Measurements from ENCODE around the gene SYNGAP1.
A peak's percentile ranks its signal among the peaks of the same experiment; 100 is the strongest.

The SYNGAP1 gene

GRCh38 chr6:33410711-33411631 is 8.9 kb upstream of the SYNGAP1 start, which contains the start of gene PHF1:
TSS of gene PHF1 (plus strand) at chr6:33411014. CDS start at chr6:33412264, 1,250 bp downstream.
- peak within 1 kb of the TSS; percentile 70 for H2AFZ ChIP-seq (ENCODE audit: insufficient read depth, low read length, poor library complexity)
- H3K4me2 ChIP-seq (ENCODE audit: low read length) = peak within 1 kb of the TSS; percentile 95
- no peak within 1 kb of the TSS for H2AK5ac ChIP-seq (ENCODE audit: low read length)
- peak within 1 kb of the TSS; percentile 30 for H2BK12ac ChIP-seq (ENCODE audit: low read length)
- DNase-seq = peak in 1 of 2 donors; percentile 58
- peak within 1 kb of the TSS; percentile 67 for H4K12ac ChIP-seq (ENCODE audit: low read depth, low read length)
- H3K9me3 ChIP-seq (ENCODE audit: insufficient read depth, low read depth, low read length) = no peaks in the 10 kb centered on the region
- peak within 1 kb of the TSS; percentile 96 for H3K14ac ChIP-seq (ENCODE audit: low read length)
- H3K4me1 ChIP-seq (ENCODE audit: control insufficient read depth in 1 of 2, insufficient read depth in 2 of 2, low read length in 2 of 2) = peaks cover 5 to 9% of the 10 kb centered on the region in 2 experiments
- H3K79me1 ChIP-seq (ENCODE audit: low read length) = peaks cover 10% of the 10 kb centered on the region
- peak within 1 kb of the TSS; percentile 86 for H4K91ac ChIP-seq (ENCODE audit: low read depth, low read length)
- H3K36me3 ChIP-seq (ENCODE audit: control insufficient read depth in 1 of 2, insufficient read depth in 2 of 2, low read length in 2 of 2) = peaks cover 50 to 51% of the 10 kb centered on the region in 2 experiments
- H3K4me3 ChIP-seq (ENCODE audit: low read depth, low read length) = peak within 1 kb of the TSS; percentile 87
- no peaks in the 10 kb centered on the region for H3K27me3 ChIP-seq (ENCODE audit: insufficient read depth, low read length)
- peak within 1 kb of the TSS; percentile 72 for H4K8ac ChIP-seq (ENCODE audit: low read depth, low read length)
- H3K79me2 ChIP-seq (ENCODE audit: control insufficient read depth, insufficient read depth, low read length, poor library complexity) = peaks cover 6% of the 10 kb centered on the region
- H3K18ac ChIP-seq (ENCODE audit: low read length) = peak within 1 kb of the TSS; percentile 96
- H2BK120ac ChIP-seq (ENCODE audit: insufficient read depth, low read length, poor library complexity) = peak within 1 kb of the TSS; percentile 88
- H2BK5ac ChIP-seq (ENCODE audit: low read depth, low read length, poor library complexity) = peak within 1 kb of the TSS; percentile 88
- no peak within 1 kb of the TSS for H3K23ac ChIP-seq (ENCODE audit: low read length)
- H3K4ac ChIP-seq (ENCODE audit: low read depth, low read length) = peak within 1 kb of the TSS; percentile 59
- peak within 1 kb of the TSS; percentile 86 for H3K9ac ChIP-seq (ENCODE audit: low read length)
- WGBS (ENCODE audit: extremely low coverage, insufficient coverage, insufficient read length) = no CpG with 5 or more reads among the region's 67 CpGs
- peak within 1 kb of the TSS; percentile 90 for H3K27ac ChIP-seq (ENCODE audit: low read depth, low read length)

GRCh38 chr6:33411632-33412005 is 8.2 kb upstream of the SYNGAP1 start:
- Histone ChIP-seq H3K4me3 (ENCODE audit: low read depth, low read length) (no peak overlapping the region), H3K9me3 (ENCODE audit: insufficient read depth, low read depth, low read length) (no peaks in the 10 kb centered on the region), H4K12ac (ENCODE audit: low read depth, low read length) (no peak overlapping the region), H4K8ac (ENCODE audit: low read depth, low read length) (no peak overlapping the region), H2BK12ac (ENCODE audit: low read length) (peak overlapping the region; percentile 30), H2AFZ (ENCODE audit: insufficient read depth, low read length, poor library complexity) (no peak overlapping the region), H2AK5ac (ENCODE audit: low read length) (no peak overlapping the region), H3K27ac (ENCODE audit: low read depth, low read length) (peak overlapping the region; percentile 81), H3K4ac (ENCODE audit: low read depth, low read length) (peak overlapping the region; percentile 21), H3K36me3 (ENCODE audit: control insufficient read depth in 1 of 2, insufficient read depth in 2 of 2, low read length in 2 of 2) (peaks cover 47 to 49% of the 10 kb centered on the region in 2 experiments), H4K91ac (ENCODE audit: low read depth, low read length) (no peak overlapping the region), H2BK120ac (ENCODE audit: insufficient read depth, low read length, poor library complexity) (no peak overlapping the region), H3K9ac (ENCODE audit: low read length) (no peak overlapping the region), H3K4me1 (ENCODE audit: control insufficient read depth in 1 of 2, insufficient read depth in 2 of 2, low read length in 2 of 2) (peaks cover 9 to 12% of the 10 kb centered on the region in 2 experiments), H2BK5ac (ENCODE audit: low read depth, low read length, poor library complexity) (no peak overlapping the region), H3K14ac (ENCODE audit: low read length) (no peak overlapping the region), H3K18ac (ENCODE audit: low read length) (no peak overlapping the region), H3K23ac (ENCODE audit: low read length) (no peak overlapping the region), H3K4me2 (ENCODE audit: low read length) (peak overlapping the region; percentile 95), H3K27me3 (ENCODE audit: insufficient read depth, low read length) (no peaks in the 10 kb centered on the region), H3K79me2 (ENCODE audit: control insufficient read depth, insufficient read depth, low read length, poor library complexity) (peaks cover 7% of the 10 kb centered on the region), H3K79me1 (ENCODE audit: low read length) (peaks cover 10% of the 10 kb centered on the region)
- DNase-seq = no peak
- no CpG with 5 or more reads among the region's 6 CpGs for WGBS (ENCODE audit: extremely low coverage, insufficient coverage, insufficient read length)

- no peaks in the 10 kb centered on the region for H3K27me3 ChIP-seq (ENCODE audit: insufficient read depth, low read length)
- no peaks in the 10 kb centered on the region for H3K9me3 ChIP-seq (ENCODE audit: insufficient read depth, low read depth, low read length)
- peaks cover 11 to 17% of the 10 kb centered on the region in 2 experiments for H3K4me1 ChIP-seq (ENCODE audit: control insufficient read depth in 1 of 2, insufficient read depth in 2 of 2, low read length in 2 of 2)
- peaks cover 13% of the 10 kb centered on the region for H3K79me2 ChIP-seq (ENCODE audit: control insufficient read depth, insufficient read depth, low read length, poor library complexity)
- H3K14ac ChIP-seq (ENCODE audit: low read length) = no peak overlapping the region
- no peak overlapping the region for H2AFZ ChIP-seq (ENCODE audit: insufficient read depth, low read length, poor library complexity)
- no peak overlapping the region for H3K18ac ChIP-seq (ENCODE audit: low read length)
- H3K23ac ChIP-seq (ENCODE audit: low read length) = no peak overlapping the region
- H3K4me2 ChIP-seq (ENCODE audit: low read length) = no peak overlapping the region
- no peak overlapping the region for H4K91ac ChIP-seq (ENCODE audit: low read depth, low read length)
- H2BK120ac ChIP-seq (ENCODE audit: insufficient read depth, low read length, poor library complexity) = no peak overlapping the region
- H3K36me3 ChIP-seq (ENCODE audit: control insufficient read depth in 1 of 2, insufficient read depth in 2 of 2, low read length in 2 of 2) = peaks cover 43 to 44% of the 10 kb centered on the region in 2 experiments
- no peak overlapping the region for H4K12ac ChIP-seq (ENCODE audit: low read depth, low read length)
- H4K8ac ChIP-seq (ENCODE audit: low read depth, low read length) = no peak overlapping the region
- H3K79me1 ChIP-seq (ENCODE audit: low read length) = peaks cover 12% of the 10 kb centered on the region
- WGBS (ENCODE audit: extremely low coverage, insufficient coverage, insufficient read length) = no CpG with 5 or more reads among the region's 10 CpGs
- no peak overlapping the region for H3K9ac ChIP-seq (ENCODE audit: low read length)
- no peak overlapping the region for H2AK5ac ChIP-seq (ENCODE audit: low read length)
- H3K4me3 ChIP-seq (ENCODE audit: low read depth, low read length) = no peak overlapping the region
- no peak overlapping the region for H3K27ac ChIP-seq (ENCODE audit: low read depth, low read length)
- H2BK12ac ChIP-seq (ENCODE audit: low read length) = no peak overlapping the region
- no peak overlapping the region for H3K4ac ChIP-seq (ENCODE audit: low read depth, low read length)
- H2BK5ac ChIP-seq (ENCODE audit: low read depth, low read length, poor library complexity) = no peak overlapping the region
- DNase-seq = no peak
These were observed 7.5 kb upstream of the SYNGAP1 start for GRCh38 chr6:33412140-33413009.

All from trophoblast cell (in vitro differentiated cells and primary cell).